Smooth muscle cell (in vitro differentiated cells): ENCODE measurements around the gene CHTF18. TPM values are rescaled to one million over a fixed set of nuclear protein-coding genes. Genes with fewer than 3 reads are reported as not detected.

ENCODE experiments used
- DNase-seq: peaks from one replicate; lab custom pipeline; 2025; ENCODE audit not compliant: unreplicated experiment; lab: John Stamatoyannopoulos, UW
- H2AFZ ChIP-seq: fragments of 200-600 bp; sonication (generic); 2 replicates; pipeline ENCODE4 v1.6.0; 2016; ENCODE audit warnings: antibody characterized with exemption, low read depth, mild to moderate bottlenecking
- H3F3A ChIP-seq: fragments of 200-600 bp; sonication (generic); 2 replicates; pipeline ENCODE4 v1.6.0; 2017; ENCODE audit warnings: antibody characterized with exemption, low read depth
- H3K27ac ChIP-seq: fragments of 200-600 bp; sonication (generic); 2 replicates; pipeline ENCODE4 v1.5.1; 2016; ENCODE audit warnings: low read depth, mild to moderate bottlenecking
- H3K27me3 ChIP-seq: fragments of 200-600 bp; sonication (generic); 2 replicates; pipeline ENCODE4 v1.6.1; 2016; ENCODE audit warnings: low read depth, mild to moderate bottlenecking
- H3K36me3 ChIP-seq: fragments of 200-600 bp; sonication (generic); 2 replicates; pipeline ENCODE4 v1.5.1; 2016; ENCODE audit warnings: low read depth
- H3K4me1 ChIP-seq: fragments of 200-600 bp; sonication (generic); 2 replicates; pipeline ENCODE4 v1.5.1; 2016; ENCODE audit warnings: low read depth
- H3K4me2 ChIP-seq: fragments of 200-600 bp; sonication (generic); 2 replicates; pipeline ENCODE4 v1.6.0; 2016; ENCODE audit warnings: mild to moderate bottlenecking
- H3K4me3 ChIP-seq: fragments of 200-600 bp; sonication (generic); 2 replicates; pipeline ENCODE4 v1.5.1; 2016; ENCODE audit warnings: mild to moderate bottlenecking
- H3K79me2 ChIP-seq: fragments of 200-600 bp; sonication (generic); 2 replicates; pipeline ENCODE4 v1.6.0; 2016; ENCODE audit warnings: low read depth, mild to moderate bottlenecking
- H3K9ac ChIP-seq: fragments of 200-600 bp; sonication (generic); 2 replicates; pipeline ENCODE4 v1.6.0; 2016; ENCODE audit warnings: low read depth
- H3K9me3 ChIP-seq: fragments of 200-600 bp; sonication (generic); replicated peaks from 2 replicates; pipeline ENCODE4 v1.5.1; 2016; ENCODE audit warnings: low read depth
- H4K20me1 ChIP-seq: fragments of 200-600 bp; sonication (generic); 2 replicates; pipeline ENCODE4 v1.6.0; 2016; ENCODE audit warnings: low read depth
- WGBS: methylation state at CpG from one replicate; pipeline ENCODE4 v1.1.7; 2016; ENCODE audit warnings: low lambda C conversion rate; 5-methylcytosine and 5-hydroxymethylcytosine counted together
- polyA plus RNA-seq: library from polyadenylated mRNA; unstranded; fragments of >200 nt; fragmentation: Nextera tagmentation; extraction: Ambion mirVana; gene quantifications from 2 replicates; pipeline ENCODE4 v1.2.1, GENCODE V29; 2016
- total RNA-seq: library from RNA; depleted of rRNA; stranded (reverse); fragments of >200 nt; gene quantifications from 2 replicates; pipeline ENCODE4 v1.2.3, GENCODE V29; 2014
- TF ChIP-seq, protein P1 (sequence below): fragments of 200-600 bp; sonication (generic); IDR thresholded peaks from 2 replicates; pipeline ENCODE4 v1.5.1; 2017; ENCODE audit warnings: borderline replicate concordance, mild to moderate bottlenecking, antibody characterized with exemption; ENCODE audit not compliant: insufficient read depth, poor library complexity, severe bottlenecking

The CHTF18 gene
- total and polyA plus RNA-seq, 2 experiments from 2014 or later, result 27.2 to 33.2 TPM

DNA sequence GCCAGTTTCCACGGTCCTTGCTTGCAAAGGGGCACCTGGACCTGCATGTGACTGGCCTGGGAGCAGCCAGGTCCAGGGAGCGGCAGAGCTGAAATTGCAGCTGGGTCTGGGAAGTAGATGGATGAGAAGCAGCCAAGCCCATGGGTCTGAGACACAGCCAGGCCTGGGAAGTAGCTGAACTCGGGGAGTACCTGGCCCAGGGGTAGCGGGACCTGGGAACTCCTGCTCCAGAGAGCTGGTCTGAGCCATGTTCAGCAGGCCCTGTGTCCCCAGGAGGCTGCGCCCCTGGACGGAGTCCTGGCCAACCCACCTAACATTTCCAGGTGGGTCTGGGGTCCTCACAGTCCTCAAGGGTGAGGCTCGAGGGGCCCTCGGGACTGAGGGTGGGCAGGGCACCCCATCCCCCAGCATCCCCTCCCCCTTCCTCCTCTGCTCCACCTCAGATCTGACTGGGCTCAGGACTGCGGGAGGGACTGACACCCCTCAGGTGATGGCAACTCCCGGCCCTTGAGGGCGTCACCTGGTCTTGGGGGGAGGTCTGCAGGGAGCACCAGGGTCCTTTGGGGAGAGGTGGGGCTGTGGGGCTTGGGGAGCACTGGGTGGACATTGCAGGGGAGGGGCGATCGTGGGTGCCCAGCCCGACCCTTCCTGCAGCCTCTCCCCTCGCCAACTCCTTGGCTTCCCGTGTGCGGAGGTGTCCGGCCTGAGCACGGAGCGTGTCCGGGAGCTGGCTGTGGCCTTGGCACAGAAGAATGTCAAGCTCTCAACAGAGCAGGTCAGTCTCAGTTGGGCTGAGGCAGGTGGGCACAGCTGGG is 24.8 kb upstream of the CHTF18 start:
- DNase-seq, result no peak

DNA sequence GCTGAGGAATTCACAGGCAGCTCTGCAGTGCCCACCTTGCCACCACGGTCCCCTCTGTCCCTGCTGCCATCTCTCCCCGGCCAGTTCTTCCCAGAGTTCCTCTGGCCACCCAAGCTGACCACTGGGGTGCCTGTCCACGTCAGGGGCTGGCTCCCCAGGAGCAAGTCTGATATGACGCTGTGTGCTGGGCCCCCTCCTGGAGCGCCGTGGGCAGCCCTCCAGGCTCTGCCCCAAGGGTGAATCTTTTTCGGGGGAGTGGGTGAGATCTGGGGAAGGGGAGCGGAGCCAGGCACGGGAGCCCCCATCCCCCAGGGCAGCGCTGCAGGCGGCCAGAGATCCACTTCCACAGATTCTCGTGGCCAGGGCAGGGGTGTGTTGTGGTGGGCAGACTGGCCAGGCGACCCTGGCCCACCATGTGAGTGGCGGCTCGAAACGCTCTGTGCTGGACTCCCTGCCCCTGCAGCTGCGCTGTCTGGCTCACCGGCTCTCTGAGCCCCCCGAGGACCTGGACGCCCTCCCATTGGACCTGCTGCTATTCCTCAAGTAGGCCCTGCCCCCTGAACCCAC is 24.2 kb upstream of the CHTF18 start:
- TF ChIP-seq, protein P1, sequence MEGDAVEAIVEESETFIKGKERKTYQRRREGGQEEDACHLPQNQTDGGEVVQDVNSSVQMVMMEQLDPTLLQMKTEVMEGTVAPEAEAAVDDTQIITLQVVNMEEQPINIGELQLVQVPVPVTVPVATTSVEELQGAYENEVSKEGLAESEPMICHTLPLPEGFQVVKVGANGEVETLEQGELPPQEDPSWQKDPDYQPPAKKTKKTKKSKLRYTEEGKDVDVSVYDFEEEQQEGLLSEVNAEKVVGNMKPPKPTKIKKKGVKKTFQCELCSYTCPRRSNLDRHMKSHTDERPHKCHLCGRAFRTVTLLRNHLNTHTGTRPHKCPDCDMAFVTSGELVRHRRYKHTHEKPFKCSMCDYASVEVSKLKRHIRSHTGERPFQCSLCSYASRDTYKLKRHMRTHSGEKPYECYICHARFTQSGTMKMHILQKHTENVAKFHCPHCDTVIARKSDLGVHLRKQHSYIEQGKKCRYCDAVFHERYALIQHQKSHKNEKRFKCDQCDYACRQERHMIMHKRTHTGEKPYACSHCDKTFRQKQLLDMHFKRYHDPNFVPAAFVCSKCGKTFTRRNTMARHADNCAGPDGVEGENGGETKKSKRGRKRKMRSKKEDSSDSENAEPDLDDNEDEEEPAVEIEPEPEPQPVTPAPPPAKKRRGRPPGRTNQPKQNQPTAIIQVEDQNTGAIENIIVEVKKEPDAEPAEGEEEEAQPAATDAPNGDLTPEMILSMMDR, result no peak
- DNase-seq, result no peak
- 91% methylated on average over 20 of the region's 20 CpGs for WGBS
- H3K27ac ChIP-seq, result no peak overlapping the region
- H3K9ac ChIP-seq, result no peak overlapping the region
- H3F3A ChIP-seq, result no peaks in the 10 kb centered on the region
- H4K20me1 ChIP-seq, result no peaks in the 10 kb centered on the region
- no peak overlapping the region for H2AFZ ChIP-seq
- no peaks in the 10 kb centered on the region for H3K79me2 ChIP-seq
- H3K27me3 ChIP-seq, result no peaks in the 10 kb centered on the region
- no peak overlapping the region for H3K4me2 ChIP-seq
- no peaks in the 10 kb centered on the region for H3K36me3 ChIP-seq
- H3K4me1 ChIP-seq, result no peaks in the 10 kb centered on the region
- H3K4me3 ChIP-seq, result no peak overlapping the region
- H3K9me3 ChIP-seq, result no peaks in the 10 kb centered on the region

More for the DNA sequence above, 24.8 kb upstream of the CHTF18 start:
- TF ChIP-seq, protein P1, result no peak
- Histone ChIP-seq H3K27me3 (no peaks in the 10 kb centered on the region), H2AFZ (no peak overlapping the region), H3K4me3 (no peak overlapping the region), H3K4me1 (no peaks in the 10 kb centered on the region), H3K36me3 (no peaks in the 10 kb centered on the region), H4K20me1 (no peaks in the 10 kb centered on the region), H3K27ac (no peak overlapping the region), H3K4me2 (no peak overlapping the region), H3K79me2 (no peaks in the 10 kb centered on the region), H3K9me3 (no peaks in the 10 kb centered on the region), H3K9ac (no peak overlapping the region), H3F3A (no peaks in the 10 kb centered on the region)
- 96% methylated on average over 14 of the region's 21 CpGs for WGBS

DNA sequence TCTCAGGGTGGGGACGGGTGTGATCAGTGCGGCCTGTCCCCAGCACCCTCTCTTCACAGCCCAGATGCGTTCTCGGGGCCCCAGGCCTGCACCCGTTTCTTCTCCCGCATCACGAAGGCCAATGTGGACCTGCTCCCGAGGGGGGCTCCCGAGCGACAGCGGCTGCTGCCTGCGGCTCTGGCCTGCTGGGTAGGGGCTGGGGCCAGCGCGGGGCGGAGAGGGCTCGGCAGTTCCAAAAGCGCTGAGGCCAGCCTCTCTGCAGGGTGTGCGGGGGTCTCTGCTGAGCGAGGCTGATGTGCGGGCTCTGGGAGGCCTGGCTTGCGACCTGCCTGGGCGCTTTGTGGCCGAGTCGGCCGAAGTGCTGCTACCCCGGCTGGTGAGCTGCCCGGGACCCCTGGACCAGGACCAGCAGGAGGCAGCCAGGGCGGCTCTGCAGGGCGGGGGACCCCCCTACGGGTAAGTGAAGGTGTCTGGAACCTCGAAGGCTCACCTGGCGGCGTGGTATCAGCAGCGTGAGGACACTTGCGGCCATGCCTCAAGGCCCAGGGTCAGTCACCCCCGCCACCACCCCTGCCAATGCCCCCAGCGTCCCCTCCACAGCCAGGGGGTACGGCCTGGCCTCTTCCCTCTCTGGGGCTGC is 23.5 kb upstream of the CHTF18 start:
- Histone ChIP-seq H3K4me3 (no peak overlapping the region), H3K4me2 (no peak overlapping the region), H3K79me2 (no peaks in the 10 kb centered on the region), H2AFZ (no peak overlapping the region), H4K20me1 (no peaks in the 10 kb centered on the region), H3K27ac (no peak overlapping the region), H3K9ac (no peak overlapping the region), H3K4me1 (no peaks in the 10 kb centered on the region), H3K9me3 (no peaks in the 10 kb centered on the region), H3F3A (no peaks in the 10 kb centered on the region), H3K36me3 (no peaks in the 10 kb centered on the region), H3K27me3 (no peaks in the 10 kb centered on the region)
- TF ChIP-seq, protein P1, result no peak
- no peak for DNase-seq
- 89% methylated on average over 26 of the region's 38 CpGs for WGBS
